ENCODE results near the gene ESRRB. TPM values are rescaled to one million over a fixed set of nuclear protein-coding genes. Genes with fewer than 3 reads are reported as not detected.
A peak's percentile ranks its signal among the peaks of the same experiment; 100 is the strongest.

Gene ESRRB
- total RNA-seq, 3 donors from 2014 or later = 0.16 to 0.44 TPM; not detected in 1

DNA sequence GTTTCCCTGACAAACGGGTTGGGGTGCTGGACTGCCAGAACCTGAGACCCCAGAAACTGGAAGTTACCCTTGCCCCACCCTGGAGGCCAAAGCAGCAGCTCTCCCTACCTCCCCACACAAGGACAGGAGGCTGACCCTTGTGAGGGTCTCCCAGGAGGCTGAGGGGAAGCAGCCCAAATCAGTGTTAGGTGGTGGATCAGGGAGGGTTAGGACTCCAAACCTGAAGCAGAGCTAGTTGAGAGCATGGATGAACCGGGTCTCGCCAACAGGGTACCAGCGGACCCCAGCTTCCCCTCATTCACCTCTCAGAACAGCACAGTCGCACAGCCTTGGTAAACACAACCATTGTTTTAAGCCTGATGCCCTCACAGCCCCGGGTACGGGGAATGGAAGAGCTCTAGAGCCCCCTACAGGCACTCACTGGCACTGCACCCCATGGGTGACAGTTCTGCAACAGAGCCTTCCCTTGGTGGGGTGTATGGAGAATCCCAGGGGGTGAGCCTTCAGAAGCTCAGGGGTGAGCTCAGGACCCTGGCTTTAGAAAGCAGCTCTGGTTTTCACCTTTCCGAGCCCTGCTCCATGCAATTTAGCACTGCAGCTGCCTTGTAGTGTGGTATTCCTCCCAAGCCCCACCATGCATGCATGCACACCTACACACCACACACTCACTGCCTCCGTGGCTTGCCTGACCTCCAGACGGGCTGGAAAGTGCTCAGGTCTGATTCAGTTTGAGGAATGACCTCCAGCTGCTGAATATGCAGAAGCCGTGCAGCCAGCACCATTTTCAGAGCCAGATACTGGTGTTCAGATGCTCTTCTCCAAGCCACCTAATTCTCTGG, 11.2 kb downstream of the ESRRB start:
- H3K4me3 ChIP-seq = no peak overlapping the region
- H3K9me3 ChIP-seq = no peaks in the 10 kb centered on the region
- H3K36me3 ChIP-seq = no peaks in the 10 kb centered on the region
- H3K4me1 ChIP-seq = no peaks in the 10 kb centered on the region
- intact Hi-C loops (cut with DNase I; ENCODE audit: low total_unique reads) = no loop called here
- H3K27me3 ChIP-seq = peaks cover 0 to 22% of the 10 kb centered on the region in 2 donors
- peak; percentile 19 to 61 for DNase-seq (ENCODE audit: low spot score in 2 of 2)
- TF ChIP-seq CTCF (IDR thresholded peaks at IDR 0.05) (peak; percentile 40 to 83 (median 45)), POLR2AphosphoS5 (IDR thresholded peaks at IDR 0.05) (no peak)
- no peak overlapping the region for H3K27ac ChIP-seq

DNA sequence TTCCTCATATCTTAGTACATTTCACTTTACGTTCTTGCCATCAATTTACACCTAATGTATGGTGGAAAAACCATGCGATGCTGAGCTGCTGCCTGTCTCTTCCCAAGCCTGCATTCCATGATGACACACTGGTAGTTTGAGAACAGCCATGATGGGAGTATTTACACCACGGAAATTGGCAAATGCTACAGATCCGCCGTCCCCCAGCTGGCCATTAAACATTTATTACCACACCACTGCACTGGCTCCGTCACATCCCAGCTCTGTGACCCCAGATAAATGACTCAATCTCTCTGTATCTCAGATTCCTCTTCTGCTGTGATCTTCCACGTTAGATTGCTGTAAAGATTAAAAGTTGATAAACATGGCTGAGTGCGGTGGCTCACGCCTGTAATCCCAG, 13.9 kb downstream of the ESRRB start:
- H3K27me3 ChIP-seq = peaks cover 0 to 15% of the 10 kb centered on the region in 2 donors
- no peaks in the 10 kb centered on the region for H3K4me1 ChIP-seq
- H3K36me3 ChIP-seq = no peaks in the 10 kb centered on the region
- no peak for TF ChIP-seq CTCF (IDR thresholded peaks at IDR 0.05)
- H3K9me3 ChIP-seq = no peaks in the 10 kb centered on the region
- intact Hi-C loops (cut with DNase I; ENCODE audit: low total_unique reads) = no loop called here
- no peak for DNase-seq (ENCODE audit: low spot score in 2 of 2)
- no peak overlapping the region for H3K27ac ChIP-seq
- H3K4me3 ChIP-seq = no peak overlapping the region

- intact Hi-C loops (cut with DNase I; ENCODE audit: low total_unique reads) = no loop called here
- H3K27ac ChIP-seq = no peak overlapping the region
- no peak overlapping the region for H3K4me3 ChIP-seq
- no peaks in the 10 kb centered on the region for H3K36me3 ChIP-seq
- H3K4me1 ChIP-seq = no peaks in the 10 kb centered on the region
- no peak for DNase-seq (ENCODE audit: low spot score in 2 of 2)
- H3K9me3 ChIP-seq = no peaks in the 10 kb centered on the region
- peaks cover 0 to 12% of the 10 kb centered on the region in 2 donors for H3K27me3 ChIP-seq
- TF ChIP-seq CTCF (IDR thresholded peaks at IDR 0.05) = no peak
- TF ChIP-seq POLR2AphosphoS5 (IDR thresholded peaks at IDR 0.05) = no peak
- TF ChIP-seq POLR2A (IDR thresholded peaks at IDR 0.05) = no peak
These were observed 14.7 kb downstream of the ESRRB start for GRCh38 chr14:76390621-76391020.

DNA sequence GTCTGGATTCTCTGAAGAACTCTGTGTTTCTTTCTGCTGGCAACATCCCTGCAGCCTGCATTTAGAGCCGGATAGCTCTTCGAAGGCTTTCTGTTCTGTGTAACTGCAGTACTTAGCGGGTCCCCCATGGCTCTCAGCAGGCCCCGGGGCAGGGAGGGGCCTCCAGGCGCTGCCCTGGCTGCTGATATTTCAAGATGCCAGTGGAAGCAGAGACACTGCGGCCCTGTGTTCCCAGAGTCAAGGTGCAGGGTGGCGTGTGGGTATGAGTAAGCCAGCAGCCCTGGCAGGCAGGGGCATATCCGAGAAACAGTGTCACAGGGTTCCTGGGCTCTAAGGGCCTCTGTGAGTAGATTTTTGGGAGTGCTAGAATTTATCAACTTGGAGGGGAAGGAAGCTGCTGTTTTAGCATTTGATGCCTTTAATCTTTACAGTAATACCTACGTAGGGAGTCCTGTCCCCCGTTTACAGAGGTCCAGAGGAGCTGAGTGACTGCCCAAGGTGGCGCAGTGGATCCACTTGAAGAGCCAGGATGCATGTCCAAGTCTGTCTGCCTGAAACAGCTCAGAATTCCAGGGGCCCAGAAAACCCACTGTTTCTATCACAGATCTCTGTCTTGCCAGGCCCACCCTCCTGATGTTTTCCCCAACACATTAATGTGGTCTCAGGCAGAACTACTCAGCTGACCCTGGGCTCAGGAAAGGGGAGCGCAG, 16.2 kb downstream of the ESRRB start:
- Histone ChIP-seq H3K36me3 (no peaks in the 10 kb centered on the region), H3K4me1 (no peaks in the 10 kb centered on the region), H3K27me3 (peaks cover 0 to 12% of the 10 kb centered on the region in 2 donors), H3K9me3 (no peaks in the 10 kb centered on the region), H3K4me3 (no peak overlapping the region), H3K27ac (no peak overlapping the region)
- no peak for TF ChIP-seq POLR2A (IDR thresholded peaks at IDR 0.05)
- intact Hi-C loops (cut with DNase I; ENCODE audit: low total_unique reads) = no loop called here
- no peak for DNase-seq (ENCODE audit: low spot score in 2 of 2)

DNA sequence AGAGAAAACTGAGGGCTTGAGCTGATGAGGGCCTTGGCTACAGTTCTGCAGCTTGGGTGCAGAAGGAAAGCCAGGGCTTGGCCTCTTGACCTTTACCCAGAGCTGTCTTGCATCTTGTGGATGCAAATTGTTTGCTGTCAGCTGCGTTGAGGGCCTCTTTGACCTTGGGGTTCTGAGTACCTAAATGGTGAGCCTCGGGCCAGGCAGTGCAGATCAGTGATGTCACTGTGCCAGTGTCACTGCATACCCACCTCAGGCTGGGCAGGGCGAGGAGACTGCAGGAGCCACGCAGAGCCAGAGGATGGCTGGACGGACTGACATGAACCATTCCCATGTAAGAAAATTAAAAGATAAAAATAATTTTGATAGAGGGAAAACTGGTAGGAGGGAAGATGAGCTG, 18.6 kb downstream of the ESRRB start:
- intact Hi-C loops (cut with DNase I; ENCODE audit: low total_unique reads) = no loop called here
- no peak overlapping the region for H3K27ac ChIP-seq
- no peaks in the 10 kb centered on the region for H3K36me3 ChIP-seq
- H3K4me3 ChIP-seq = no peak overlapping the region
- H3K9me3 ChIP-seq = no peaks in the 10 kb centered on the region
- peaks cover 0 to 7% of the 10 kb centered on the region in 2 donors for H3K27me3 ChIP-seq
- no peak for DNase-seq (ENCODE audit: low spot score in 2 of 2)
- H3K4me1 ChIP-seq = no peaks in the 10 kb centered on the region
- TF ChIP-seq POLR2A (IDR thresholded peaks at IDR 0.05) (no peak), CTCF (IDR thresholded peaks at IDR 0.05) (no peak), POLR2AphosphoS5 (IDR thresholded peaks at IDR 0.05) (no peak)

All from breast epithelium (tissue), 4 donors.